Endothelial cell of umbilical vein (primary cell): Measurements from ENCODE around the gene VCP. TPM values are rescaled to one million over a fixed set of nuclear protein-coding genes. Genes with fewer than 3 reads are reported as not detected.
A peak's percentile ranks its signal among the peaks of the same experiment; 100 is the strongest.

Experiments used
- BruUV-seq: library from RNA; stranded (reverse); fragments of 400-500 nt; replicated peaks from 2 replicates; lab custom pipeline; 2021; lab: Mats Ljungman, UMichigan
- CTCF ChIA-PET: fragments of 300-600, 350-600 bp; sonication (Branson Sonifier 250); formaldehyde crosslinking; loops from one replicate; lab custom pipeline; 2021; ENCODE audit warnings: antibody characterized with exemption, inconsistent platforms; lab: Charles Lee
- POLR2A ChIA-PET: fragments of 300-600, 350-600 bp; sonication (Branson Sonifier 250); formaldehyde crosslinking; loops from one replicate; lab custom pipeline; 2021; ENCODE audit warnings: antibody characterized with exemption, inconsistent platforms; lab: Charles Lee
- DNase-seq: peaks from one replicate; pipeline ENCODE4 v3.0.0-alpha.2; 2011; ENCODE audit warnings: low read depth, low spot score
- FAIRE-seq: peaks from 2 replicates; lab custom pipeline; 2011; peaks lifted over from hg19 to GRCh38; lab: Jason Lieb, UNC
- H2AFZ ChIP-seq: 2 replicates; pipeline ENCODE4 v1.6.0; 2012; ENCODE audit warnings: low read depth, low read length, control low read depth, inconsistent platforms
- H3K27ac ChIP-seq: 2 replicates; pipeline ENCODE4 v1.5.1; 2011; ENCODE audit warnings: low read depth, mild to moderate bottlenecking, control low read depth, low read length, moderate library complexity; ENCODE audit not compliant: insufficient read depth
- H3K27me3 ChIP-seq, 2 experiments: 2 replicates each; pipeline versions ENCODE4 v1.6.0 to v1.6.1; 2011; ENCODE audit warnings: low read length in 2 of 2, mixed read lengths in 1 of 2; ENCODE audit not compliant: control insufficient read depth in 2 of 2, insufficient read depth in 2 of 2
- H3K36me3 ChIP-seq, 2 experiments: 2 replicates in 1 of 2; 3 replicates in 1 of 2; pipeline ENCODE4 v1.5.1; 2011; ENCODE audit warnings: low read length in 2 of 2, mild to moderate bottlenecking in 1 of 2, moderate library complexity in 1 of 2; ENCODE audit not compliant: control insufficient read depth in 2 of 2, insufficient read depth in 2 of 2; ENCODE audit errors: extremely low read depth in 1 of 2
- H3K4me1 ChIP-seq: 3 replicates; pipeline ENCODE4 v1.5.1; 2011; ENCODE audit warnings: mild to moderate bottlenecking, low read length; ENCODE audit not compliant: control insufficient read depth, insufficient read depth; ENCODE audit errors: extremely low read depth
- H3K4me2 ChIP-seq: 2 replicates; pipeline ENCODE4 v1.6.1; 2011; ENCODE audit warnings: low read length, control low read depth, mixed read lengths; ENCODE audit not compliant: insufficient read depth
- H3K4me3 ChIP-seq, 3 experiments: fragments of 200-600 bp in 1 of 3; sonication (generic), shearing (Covaris generic) in 1 of 3; replicated peaks in 1 of 3; 2 replicates each; pipeline ENCODE4 v1.5.1; 2011 to 2016; ENCODE audit warnings: control low read depth in 3 of 3, low read length in 3 of 3, mild to moderate bottlenecking in 2 of 3, inconsistent platforms in 1 of 3, low read depth in 1 of 3, moderate library complexity in 1 of 3; ENCODE audit not compliant: insufficient read depth in 1 of 3
- H3K79me2 ChIP-seq: 2 replicates; pipeline ENCODE4 v1.6.0; 2012; ENCODE audit warnings: low read length, inconsistent platforms; ENCODE audit not compliant: control insufficient read depth, insufficient read depth
- H3K9ac ChIP-seq: replicated peaks from 2 replicates; pipeline ENCODE3; 2011; ENCODE audit warnings: low read length, control low read depth; ENCODE audit not compliant: insufficient read depth; ENCODE audit errors: extremely low read depth
- H3K9me1 ChIP-seq: replicated peaks from 3 replicates; pipeline ENCODE4 v1.6.0; 2011; ENCODE audit warnings: mild to moderate bottlenecking, low read length; ENCODE audit not compliant: control insufficient read depth, insufficient read depth; ENCODE audit errors: extremely low read depth
- H3K9me3 ChIP-seq: replicated peaks from 2 replicates; pipeline ENCODE4 v1.5.1; 2012; ENCODE audit warnings: low read length, inconsistent platforms; ENCODE audit not compliant: control insufficient read depth, insufficient read depth
- H4K20me1 ChIP-seq: replicated peaks from 2 replicates; pipeline ENCODE3; 2011; ENCODE audit warnings: mild to moderate bottlenecking, low read length; ENCODE audit not compliant: control insufficient read depth, insufficient read depth; ENCODE audit errors: extremely low read depth
- CTCF ChIP-seq, 2 donors: IDR thresholded peaks; 1 replicate in 1 of 2; 2 replicates in 1 of 2; pipeline ENCODE4 v1.5.1; 2011; ENCODE audit warnings: low read length in 2 of 2, mild to moderate bottlenecking in 2 of 2, moderate library complexity in 2 of 2, control low read depth in 1 of 2, inconsistent platforms in 1 of 2, low read depth in 1 of 2; ENCODE audit not compliant: insufficient read depth in 1 of 2; ENCODE audit errors: extremely low read depth in 1 of 2
- EZH2 ChIP-seq: IDR thresholded peaks from 2 replicates; pipeline ENCODE4 v1.6.1; 2012; ENCODE audit warnings: borderline replicate concordance, low read depth, mild to moderate bottlenecking, moderate library complexity, low read length, inconsistent platforms; ENCODE audit not compliant: severe bottlenecking
- FOS ChIP-seq: IDR thresholded peaks from 2 replicates; pipeline ENCODE4 v1.6.1; 2011; ENCODE audit warnings: mild to moderate bottlenecking, low read length, moderate library complexity, borderline replicate concordance; ENCODE audit not compliant: insufficient read depth
- GATA2 ChIP-seq: IDR thresholded peaks from 2 replicates; pipeline ENCODE4 v1.7.0; 2011; ENCODE audit warnings: low read depth, mild to moderate bottlenecking, moderate library complexity, mixed read lengths, low read length; ENCODE audit not compliant: insufficient read length, insufficient read depth
- JUN ChIP-seq: IDR thresholded peaks from 2 replicates; pipeline ENCODE4 v1.6.1; 2011; ENCODE audit warnings: borderline replicate concordance, low read depth; ENCODE audit not compliant: insufficient read length, insufficient read depth
- MAX ChIP-seq: IDR thresholded peaks from 2 replicates; pipeline ENCODE4 v1.6.1; 2011; ENCODE audit not compliant: insufficient read depth, insufficient read length
- MYC ChIP-seq: IDR thresholded peaks from one replicate; pipeline ENCODE4 v1.6.1; 2011; ENCODE audit warnings: mild to moderate bottlenecking, low read depth, low read length
- POLR2A ChIP-seq: IDR thresholded peaks from 2 replicates; pipeline ENCODE4 v1.6.1; 2012; ENCODE audit warnings: low read depth, mild to moderate bottlenecking, control low read depth, low read length
- POLR2AphosphoS5 ChIP-seq: IDR thresholded peaks from 2 replicates; pipeline ENCODE4 v1.6.1; 2012; ENCODE audit warnings: low read depth, mild to moderate bottlenecking, control low read depth, low read length, moderate library complexity; ENCODE audit not compliant: insufficient read depth
- dilution Hi-C: fragments of 300-500 bp; cut with MboI; formaldehyde crosslinking; loops from one replicate; pipeline ENCODE4 v1.15.0; 2019; ENCODE audit warnings: low sequenced_read_pairs; ENCODE audit not compliant: extremely low pct_ligation_motif_present
- intact Hi-C: fragments of 100-400 bp; cut with micrococcal nuclease; formaldehyde crosslinking; loops from one replicate; pipeline ENCODE4 v1.10.0; 2022
- polyA plus RNA-seq, 4 experiments: library from polyadenylated mRNA; depleted of rRNA in 3 of 4; stranded (reverse) in 3 of 4; unstranded in 1 of 4; fragments of >200 nt; gene quantifications; 2 replicates each; pipeline versions ENCODE4 v1.2.1 to v1.2.3, GENCODE V29; 2011 to 2012; ENCODE audit warnings: missing spikeins in 1 of 4
- total RNA-seq: library from RNA; stranded (reverse); gene quantifications from 2 replicates; pipeline ENCODE4 v1.2.3, GENCODE V29; 2021

The VCP gene
- total and polyA plus RNA-seq, 2 donors (not counting 3 experiments of a cell fraction or from before 2014, with no cell fraction given): 349 to 493 TPM

- peaks cover 13% of the 10 kb centered on the region for H4K20me1 ChIP-seq
- no peaks in the 10 kb centered on the region for H3K9me3 ChIP-seq
- TF ChIP-seq MYC: no peak
- no peak for TF ChIP-seq MAX
- no peak for TF ChIP-seq FOS
- TF ChIP-seq POLR2A: no peak
- TF ChIP-seq POLR2AphosphoS5: no peak
- no peak for TF ChIP-seq GATA2
- TF ChIP-seq JUN: no peak
- no peak for TF ChIP-seq EZH2
- no peak for TF ChIP-seq CTCF (IDR thresholded peaks at IDR 0.05; ENCODE audit: extremely low read depth in 1 of 2, insufficient read depth in 1 of 2, low read depth in 1 of 2, low read length in 2 of 2)
- peak overlapping the region; percentile 95 for H3K27ac ChIP-seq
- FAIRE-seq (peak; percentile 76), DNase-seq (peak; percentile 24)
- intact Hi-C loops: loop anchor here (2.0 kb wide), 1 partner anchor 82 kb away; the partner anchor contains the start of gene DNAJB5
- peaks cover 20 to 24% of the 10 kb centered on the region in 2 experiments for H3K36me3 ChIP-seq
- dilution Hi-C loops: no loop called here
- BruUV-seq: TSS peak; percentile 27
- H3K4me1 ChIP-seq: peaks cover 29% of the 10 kb centered on the region
- ChIA-PET POLR2A (interaction anchor here (0.6 to 1.9 kb wide), 9 partner anchors 8 to 45 kb away, joined by 3 to 12 read pairs (median 5); partner anchors contain the start of genes ATOSB, FANCG, PIGO and STOML2), CTCF (interaction anchor here (0.6 to 2.6 kb wide), 10 partner anchors 9 to 1792 kb away, joined by 3 to 18 read pairs (median 7); partner anchors contain the start of genes FANCG and PIGO)
- H3K9me1 ChIP-seq: no peaks in the 10 kb centered on the region
- peaks cover 59% of the 10 kb centered on the region for H3K79me2 ChIP-seq
- H2AFZ ChIP-seq: no peak overlapping the region
- peak overlapping the region; percentile 99 for H3K9ac ChIP-seq
- H3K4me3 ChIP-seq: peak overlapping the region; percentile 79 to 97 (median 96)
- peak overlapping the region; percentile 98 for H3K4me2 ChIP-seq
- no peaks in the 10 kb centered on the region for H3K27me3 ChIP-seq
These were observed 1.3 kb downstream of the VCP start for GRCh38 chr9:35070823-35071813.
